OCI-LY1 (cell line): Measurements from ENCODE around the gene DDX10.

Experiments used
- CTCF ChIP-seq: fragments of 200-600 bp; sonication (generic), shearing (Covaris generic); IDR thresholded peaks from 2 replicates; pipeline ENCODE4 v1.5.1; 2017; ENCODE audit warnings: mild to moderate bottlenecking, antibody characterized with exemption, low read length, moderate library complexity, mixed read lengths
- EZH2 ChIP-seq: fragments of 200-600 bp; sonication (generic), shearing (Covaris generic); IDR thresholded peaks from 2 replicates; pipeline ENCODE4 v1.8.0; 2017; ENCODE audit warnings: borderline replicate concordance, mixed run types, mild to moderate bottlenecking, antibody characterized with exemption, low read length, moderate library complexity, mixed read lengths

- TF ChIP-seq CTCF (no peak), EZH2 (no peak)
These were observed 266.3 kb downstream of the DDX10 start for GRCh38 chr11:108931168-108931567.
